Liver (tissue), 9 donors: ENCODE measurements around the gene FLAD1. TPM values are rescaled to one million over a fixed set of nuclear protein-coding genes. Genes with fewer than 3 reads are reported as not detected.

Experiments
- DNase-seq: peaks from one replicate; pipeline ENCODE4 v3.0.0-alpha.2; 2017; ENCODE audit warnings: low spot score
- H3K27ac ChIP-seq, 2 donors: one replicate each; pipeline ENCODE4 v1.7.0; 2013; ENCODE audit warnings: inconsistent platforms in 2 of 2, low read length in 2 of 2, control low read depth in 1 of 2, low read depth in 1 of 2, mild to moderate bottlenecking in 1 of 2
- H3K27me3 ChIP-seq, 4 donors: one replicate each; pipeline versions ENCODE4 v1.6.1 to v1.7.0; 2013; ENCODE audit warnings: low read length in 3 of 4, inconsistent platforms in 1 of 4, mild to moderate bottlenecking in 1 of 4, moderate library complexity in 1 of 4; ENCODE audit not compliant: control insufficient read depth in 4 of 4, insufficient read depth in 4 of 4
- H3K36me3 ChIP-seq, 4 donors: one replicate each; pipeline versions ENCODE4 v1.6.1 to v1.7.0; 2013; ENCODE audit warnings: low read length in 3 of 4, mild to moderate bottlenecking in 3 of 4, low read depth in 1 of 4, moderate library complexity in 1 of 4; ENCODE audit not compliant: control insufficient read depth in 4 of 4, insufficient read depth in 3 of 4
- H3K4me1 ChIP-seq, 4 donors: one replicate each; pipeline versions ENCODE4 v1.6.1 to v1.7.0; 2013; ENCODE audit warnings: low read length in 3 of 4, mild to moderate bottlenecking in 3 of 4, moderate library complexity in 1 of 4; ENCODE audit not compliant: control insufficient read depth in 4 of 4, insufficient read depth in 4 of 4
- H3K4me3 ChIP-seq, 3 donors: one replicate each; pipeline versions ENCODE4 v1.6.1 to v1.7.0; 2013; ENCODE audit warnings: low read length in 3 of 3, control low read depth in 1 of 3, low read depth in 1 of 3, mild to moderate bottlenecking in 1 of 3
- H3K9ac ChIP-seq, 2 donors: one replicate each; pipeline ENCODE4 v1.7.0; 2013; ENCODE audit warnings: low read length in 2 of 2, mild to moderate bottlenecking in 2 of 2, moderate library complexity in 2 of 2, control low read depth in 1 of 2, low read depth in 1 of 2
- H3K9me3 ChIP-seq, 4 donors: one replicate each; pipeline versions ENCODE4 v1.6.1 to v1.7.0; 2013; ENCODE audit warnings: low read length in 3 of 4; ENCODE audit not compliant: control insufficient read depth in 4 of 4
- ATF3 ChIP-seq: IDR thresholded peaks from 2 replicates; pipeline ENCODE4 v1.6.1; 2016; ENCODE audit warnings: antibody characterized with exemption
- EGR1 ChIP-seq, 2 donors: IDR thresholded peaks; 2 replicates each; pipeline ENCODE4 v1.6.1; 2016 to 2018; ENCODE audit warnings: antibody characterized with exemption in 2 of 2, low read depth in 2 of 2
- FOXA1 ChIP-seq: IDR thresholded peaks from 2 replicates; pipeline ENCODE4 v1.6.1; 2016; ENCODE audit warnings: antibody characterized with exemption
- FOXA2 ChIP-seq: IDR thresholded peaks from 2 replicates; pipeline ENCODE4 v1.6.1; 2016; ENCODE audit warnings: antibody characterized with exemption
- GABPA ChIP-seq, 2 donors: IDR thresholded peaks in 1 of 2; conservative IDR thresholded peaks in 1 of 2; 2 replicates each; pipeline ENCODE4 v1.6.1; 2016; ENCODE audit warnings: antibody characterized with exemption in 2 of 2, mild to moderate bottlenecking in 1 of 2, moderate library complexity in 1 of 2
- HNF4A ChIP-seq, 2 donors: conservative IDR thresholded peaks; 2 replicates each; pipeline ENCODE4 v1.6.1; 2016; ENCODE audit warnings: antibody characterized with exemption in 2 of 2, mild to moderate bottlenecking in 2 of 2
- HNF4G ChIP-seq: IDR thresholded peaks from 2 replicates; pipeline ENCODE4 v1.6.1; 2016; ENCODE audit warnings: antibody characterized with exemption
- JUND ChIP-seq, 2 donors: IDR thresholded peaks; 2 replicates each; pipeline ENCODE4 v1.6.1; 2016; ENCODE audit warnings: antibody characterized with exemption in 2 of 2
- NR2F2 ChIP-seq: IDR thresholded peaks from 2 replicates; pipeline ENCODE4 v1.6.1; 2016; ENCODE audit warnings: antibody characterized with exemption
- RAD21 ChIP-seq, 2 donors: IDR thresholded peaks; 2 replicates each; pipeline ENCODE4 v1.6.1; 2016; ENCODE audit warnings: antibody characterized with exemption in 2 of 2, mild to moderate bottlenecking in 2 of 2
- RXRA ChIP-seq, 2 donors: IDR thresholded peaks; 2 replicates each; pipeline ENCODE4 v1.6.1; 2017 to 2018; ENCODE audit warnings: antibody characterized with exemption in 2 of 2, mild to moderate bottlenecking in 1 of 2
- SP1 ChIP-seq: IDR thresholded peaks from 2 replicates; pipeline ENCODE4 v1.6.1; 2018; ENCODE audit warnings: antibody characterized with exemption, mild to moderate bottlenecking
- TAF1 ChIP-seq: conservative IDR thresholded peaks from 2 replicates; pipeline ENCODE4 v1.6.1; 2016; ENCODE audit warnings: antibody characterized with exemption, mild to moderate bottlenecking
- YY1 ChIP-seq: IDR thresholded peaks from 2 replicates; pipeline ENCODE4 v1.6.1; 2016; ENCODE audit warnings: antibody characterized with exemption, mild to moderate bottlenecking
- ZBTB33 ChIP-seq: IDR thresholded peaks from 2 replicates; pipeline ENCODE4 v1.6.1; 2016; ENCODE audit warnings: antibody characterized with exemption
- WGBS: extraction: QIAGEN DNeasy Blood & Tissue Kit; methylation state at CpG from one replicate; pipeline ENCODE4 v1.1.7; 2013; 5-methylcytosine and 5-hydroxymethylcytosine counted together
- polyA plus RNA-seq, 2 donors: library from polyadenylated mRNA; stranded (reverse) in 1 of 2; unstranded in 1 of 2; fragments of 200-250 nt in 1 of 2; fragments of >200 nt in 1 of 2; fragmentation: Nextera tagmentation in 1 of 2; extraction: Ambion mirVana in 1 of 2; gene quantifications; one replicate each; pipeline versions ENCODE4 v1.2.1 to v1.2.3, GENCODE V29; 2013 to 2015
- total RNA-seq, 2 donors: library from RNA; depleted of rRNA; stranded (reverse); fragments of >200 nt; gene quantifications; one replicate each; pipeline ENCODE4 v1.2.3, GENCODE V29; 2014
- TF ChIP-seq, protein P1 (sequence below): IDR thresholded peaks from 2 replicates; pipeline ENCODE4 v1.6.1; 2016; ENCODE audit warnings: antibody characterized with exemption, mild to moderate bottlenecking
- TF ChIP-seq, protein P2 (sequence below): IDR thresholded peaks from 2 replicates; pipeline ENCODE4 v1.6.1; 2016; ENCODE audit warnings: antibody characterized with exemption
- TF ChIP-seq, protein P3 (sequence below): fragments of 150-350 bp; IDR thresholded peaks from 2 replicates; pipeline ENCODE4 v1.5.1; 2017; ENCODE audit warnings: improper control_type of control experiment, low read depth, low read length; ENCODE audit not compliant: missing input control
- donor health status: healthy.
- donor health status: healthy.
- donor health status: healthy.
- donor health status: healthy.
- donor health status: healthy.

Gene FLAD1
- total and polyA plus RNA-seq, 4 donors: 10.4 to 31.6 (median 22.5) TPM

DNA sequence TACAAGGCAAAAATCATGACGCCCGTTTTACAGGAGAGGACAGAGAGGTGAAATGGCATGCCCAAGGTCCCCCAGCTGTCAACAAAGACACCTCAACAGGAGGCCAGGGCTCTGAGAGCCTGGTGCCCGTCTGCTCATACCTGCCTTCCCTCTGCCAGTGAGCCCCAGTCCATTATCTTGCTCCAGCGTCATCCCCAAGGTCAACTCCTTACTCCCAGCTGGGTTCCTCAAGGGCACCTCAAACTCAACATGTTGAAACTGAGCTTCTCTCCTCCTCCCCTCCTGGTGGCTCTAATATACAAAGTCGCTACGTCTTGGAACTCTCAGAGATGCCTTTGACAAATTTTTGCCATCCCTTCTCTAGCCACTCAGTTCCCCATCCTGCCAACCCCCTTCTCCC lies 30.5 kb upstream of the FLAD1 start:
- no peak overlapping the region for H3K4me3 ChIP-seq
- H3K27me3 ChIP-seq: no peaks in the 10 kb centered on the region
- WGBS: 94% methylated on average over 6 of the region's 6 CpGs
- H3K9me3 ChIP-seq: no peaks in the 10 kb centered on the region
- H3K9ac ChIP-seq: no peak overlapping the region
- H3K4me1 ChIP-seq: peaks cover 9 to 42% (median 24%) of the 10 kb centered on the region in 4 donors
- no peak overlapping the region for H3K27ac ChIP-seq
- H3K36me3 ChIP-seq: peaks cover 0 to 19% (median 2%) of the 10 kb centered on the region in 4 donors
- TF ChIP-seq HNF4G: no peak
- TF ChIP-seq FOXA1: no peak
- no peak for TF ChIP-seq JUND (IDR thresholded peaks at IDR 0.05)
- TF ChIP-seq, protein P1, sequence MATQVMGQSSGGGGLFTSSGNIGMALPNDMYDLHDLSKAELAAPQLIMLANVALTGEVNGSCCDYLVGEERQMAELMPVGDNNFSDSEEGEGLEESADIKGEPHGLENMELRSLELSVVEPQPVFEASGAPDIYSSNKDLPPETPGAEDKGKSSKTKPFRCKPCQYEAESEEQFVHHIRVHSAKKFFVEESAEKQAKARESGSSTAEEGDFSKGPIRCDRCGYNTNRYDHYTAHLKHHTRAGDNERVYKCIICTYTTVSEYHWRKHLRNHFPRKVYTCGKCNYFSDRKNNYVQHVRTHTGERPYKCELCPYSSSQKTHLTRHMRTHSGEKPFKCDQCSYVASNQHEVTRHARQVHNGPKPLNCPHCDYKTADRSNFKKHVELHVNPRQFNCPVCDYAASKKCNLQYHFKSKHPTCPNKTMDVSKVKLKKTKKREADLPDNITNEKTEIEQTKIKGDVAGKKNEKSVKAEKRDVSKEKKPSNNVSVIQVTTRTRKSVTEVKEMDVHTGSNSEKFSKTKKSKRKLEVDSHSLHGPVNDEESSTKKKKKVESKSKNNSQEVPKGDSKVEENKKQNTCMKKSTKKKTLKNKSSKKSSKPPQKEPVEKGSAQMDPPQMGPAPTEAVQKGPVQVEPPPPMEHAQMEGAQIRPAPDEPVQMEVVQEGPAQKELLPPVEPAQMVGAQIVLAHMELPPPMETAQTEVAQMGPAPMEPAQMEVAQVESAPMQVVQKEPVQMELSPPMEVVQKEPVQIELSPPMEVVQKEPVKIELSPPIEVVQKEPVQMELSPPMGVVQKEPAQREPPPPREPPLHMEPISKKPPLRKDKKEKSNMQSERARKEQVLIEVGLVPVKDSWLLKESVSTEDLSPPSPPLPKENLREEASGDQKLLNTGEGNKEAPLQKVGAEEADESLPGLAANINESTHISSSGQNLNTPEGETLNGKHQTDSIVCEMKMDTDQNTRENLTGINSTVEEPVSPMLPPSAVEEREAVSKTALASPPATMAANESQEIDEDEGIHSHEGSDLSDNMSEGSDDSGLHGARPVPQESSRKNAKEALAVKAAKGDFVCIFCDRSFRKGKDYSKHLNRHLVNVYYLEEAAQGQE: no peak
- no peak for TF ChIP-seq GABPA (IDR thresholded peaks at IDR 0.05 in 1 of 2, conservative IDR thresholded peaks at IDR 0.05 in 1 of 2)
- TF ChIP-seq SP1: no peak
- no peak for TF ChIP-seq HNF4A (conservative IDR thresholded peaks at IDR 0.05)
- no peak for TF ChIP-seq NR2F2
- no peak for TF ChIP-seq ZBTB33
- no peak for TF ChIP-seq ATF3
- no peak for TF ChIP-seq RAD21 (IDR thresholded peaks at IDR 0.05)
- TF ChIP-seq, protein P2, sequence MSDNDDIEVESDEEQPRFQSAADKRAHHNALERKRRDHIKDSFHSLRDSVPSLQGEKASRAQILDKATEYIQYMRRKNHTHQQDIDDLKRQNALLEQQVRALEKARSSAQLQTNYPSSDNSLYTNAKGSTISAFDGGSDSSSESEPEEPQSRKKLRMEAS: no peak
- no peak for TF ChIP-seq RXRA (IDR thresholded peaks at IDR 0.05)
- TF ChIP-seq, protein P3, sequence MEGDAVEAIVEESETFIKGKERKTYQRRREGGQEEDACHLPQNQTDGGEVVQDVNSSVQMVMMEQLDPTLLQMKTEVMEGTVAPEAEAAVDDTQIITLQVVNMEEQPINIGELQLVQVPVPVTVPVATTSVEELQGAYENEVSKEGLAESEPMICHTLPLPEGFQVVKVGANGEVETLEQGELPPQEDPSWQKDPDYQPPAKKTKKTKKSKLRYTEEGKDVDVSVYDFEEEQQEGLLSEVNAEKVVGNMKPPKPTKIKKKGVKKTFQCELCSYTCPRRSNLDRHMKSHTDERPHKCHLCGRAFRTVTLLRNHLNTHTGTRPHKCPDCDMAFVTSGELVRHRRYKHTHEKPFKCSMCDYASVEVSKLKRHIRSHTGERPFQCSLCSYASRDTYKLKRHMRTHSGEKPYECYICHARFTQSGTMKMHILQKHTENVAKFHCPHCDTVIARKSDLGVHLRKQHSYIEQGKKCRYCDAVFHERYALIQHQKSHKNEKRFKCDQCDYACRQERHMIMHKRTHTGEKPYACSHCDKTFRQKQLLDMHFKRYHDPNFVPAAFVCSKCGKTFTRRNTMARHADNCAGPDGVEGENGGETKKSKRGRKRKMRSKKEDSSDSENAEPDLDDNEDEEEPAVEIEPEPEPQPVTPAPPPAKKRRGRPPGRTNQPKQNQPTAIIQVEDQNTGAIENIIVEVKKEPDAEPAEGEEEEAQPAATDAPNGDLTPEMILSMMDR: no peak
- TF ChIP-seq EGR1 (IDR thresholded peaks at IDR 0.05; ENCODE audit: low read depth in 2 of 2): no peak
- no peak for TF ChIP-seq FOXA2
- TF ChIP-seq TAF1: no peak
- no peak for TF ChIP-seq YY1
- DNase-seq: no peak
